Keratinocyte (primary cell): Measurements from ENCODE around the gene ATP7B. TPM values are rescaled to one million over a fixed set of nuclear protein-coding genes. Genes with fewer than 3 reads are reported as not detected.

Source experiments
- DNase-seq: peaks from one replicate; pipeline ENCODE4 v3.0.0-alpha.2; 2011; ENCODE audit warnings: low read depth, missing footprints, low spot score
- FAIRE-seq: peaks from 2 replicates; lab custom pipeline; 2011; peaks lifted over from hg19 to GRCh38; lab: Jason Lieb, UNC
- H2AFZ ChIP-seq: 2 replicates; pipeline ENCODE4 v1.6.0; 2012; ENCODE audit warnings: low read length, control low read depth, inconsistent platforms; ENCODE audit not compliant: control insufficient read depth
- H3K27ac ChIP-seq: 2 replicates; pipeline ENCODE4 v1.5.1; 2011; ENCODE audit warnings: low read length; ENCODE audit not compliant: control insufficient read depth, insufficient read depth
- H3K27me3 ChIP-seq: 3 replicates; pipeline ENCODE4 v1.6.0; 2011; ENCODE audit warnings: low read length; ENCODE audit not compliant: control insufficient read depth, insufficient read depth; ENCODE audit errors: extremely low read depth
- H3K36me3 ChIP-seq, 2 experiments: 2 replicates in 1 of 2; 3 replicates in 1 of 2; pipeline ENCODE4 v1.5.1; 2011; ENCODE audit warnings: low read length in 2 of 2, mild to moderate bottlenecking in 1 of 2; ENCODE audit not compliant: control insufficient read depth in 2 of 2, insufficient read depth in 2 of 2; ENCODE audit errors: extremely low read depth in 1 of 2
- H3K4me1 ChIP-seq: 3 replicates; pipeline ENCODE4 v1.5.1; 2011; ENCODE audit warnings: low read length; ENCODE audit not compliant: control insufficient read depth, insufficient read depth; ENCODE audit errors: extremely low read depth
- H3K4me2 ChIP-seq: 3 replicates; pipeline ENCODE4 v1.6.0; 2011; ENCODE audit warnings: low read depth, low read length; ENCODE audit not compliant: control insufficient read depth, insufficient read depth; ENCODE audit errors: extremely low read depth
- H3K4me3 ChIP-seq, 3 experiments: fragments of 200-600 bp in 1 of 3; sonication (generic) in 1 of 3; 2 replicates in 2 of 3; 3 replicates in 1 of 3; pipeline ENCODE4 v1.5.1; 2011 to 2016; ENCODE audit warnings: low read length in 3 of 3, mild to moderate bottlenecking in 3 of 3, control low read depth in 2 of 3, inconsistent platforms in 1 of 3, low read depth in 1 of 3, mixed read lengths in 1 of 3, mixed run types in 1 of 3, moderate library complexity in 1 of 3; ENCODE audit not compliant: control insufficient read depth in 2 of 3, insufficient read depth in 2 of 3; ENCODE audit errors: extremely low read depth in 1 of 3
- H3K79me2 ChIP-seq: 2 replicates; pipeline ENCODE4 v1.6.0; 2012; ENCODE audit warnings: low read length; ENCODE audit not compliant: control insufficient read depth, insufficient read depth
- H3K9ac ChIP-seq: 3 replicates; pipeline ENCODE4 v1.6.0; 2011; ENCODE audit warnings: low read length; ENCODE audit not compliant: control insufficient read depth, insufficient read depth; ENCODE audit errors: extremely low read depth
- H3K9me1 ChIP-seq: 3 replicates; pipeline ENCODE4 v1.6.0; 2011; ENCODE audit warnings: low read length; ENCODE audit not compliant: control insufficient read depth, insufficient read depth; ENCODE audit errors: extremely low read depth
- H3K9me3 ChIP-seq: 2 replicates; pipeline ENCODE4 v1.5.1; 2012; ENCODE audit warnings: low read depth, low read length; ENCODE audit not compliant: control insufficient read depth
- H4K20me1 ChIP-seq: 3 replicates; pipeline ENCODE4 v1.6.0; 2011; ENCODE audit warnings: low read length; ENCODE audit not compliant: control insufficient read depth, insufficient read depth; ENCODE audit errors: extremely low read depth
- EZH2 ChIP-seq: IDR thresholded peaks from one replicate; pipeline ENCODE4 v1.6.1; 2012; ENCODE audit warnings: inconsistent platforms, mild to moderate bottlenecking, low read length, moderate library complexity
- dilution Hi-C: fragments of 300-500 bp; cut with MboI; formaldehyde crosslinking; loops from one replicate; pipeline ENCODE4 v1.7.0; 2020; ENCODE audit warnings: low sequenced_read_pairs; ENCODE audit not compliant: extremely low pct_ligation_motif_present
- polyA plus RNA-seq, 5 experiments: library from polyadenylated mRNA; depleted of rRNA in 3 of 5; stranded (reverse) in 3 of 5; stranded (forward) in 1 of 5; unstranded in 1 of 5; fragments of >200 nt; gene quantifications; 1 replicate in 1 of 5; 2 replicates in 3 of 5; 3 replicates in 1 of 5; pipeline versions ENCODE4 v1.2.1 to v1.2.3, GENCODE V29; 2011 to 2012; ENCODE audit warnings: missing spikeins in 2 of 5, low read depth in 1 of 5, low replicate concordance in 1 of 5
- TF ChIP-seq, protein P1 (sequence below), 3 experiments: IDR thresholded peaks in 1 of 3; conservative IDR thresholded peaks in 1 of 3; optimal IDR thresholded peaks in 1 of 3; 2 replicates in 2 of 3; 3 replicates in 1 of 3; pipeline versions ENCODE3 to v1.5.1; 2011; ENCODE audit warnings: low read length in 3 of 3, mild to moderate bottlenecking in 3 of 3, moderate library complexity in 2 of 3, control low read depth in 1 of 3, inconsistent platforms in 1 of 3; ENCODE audit not compliant: insufficient read depth in 2 of 3; ENCODE audit errors: extremely low read depth in 1 of 3

ATP7B gene
- polyA plus RNA-seq, 1 donor (not counting 4 experiments of a cell fraction or from before 2014, with no cell fraction given): 5.2 TPM

DNA sequence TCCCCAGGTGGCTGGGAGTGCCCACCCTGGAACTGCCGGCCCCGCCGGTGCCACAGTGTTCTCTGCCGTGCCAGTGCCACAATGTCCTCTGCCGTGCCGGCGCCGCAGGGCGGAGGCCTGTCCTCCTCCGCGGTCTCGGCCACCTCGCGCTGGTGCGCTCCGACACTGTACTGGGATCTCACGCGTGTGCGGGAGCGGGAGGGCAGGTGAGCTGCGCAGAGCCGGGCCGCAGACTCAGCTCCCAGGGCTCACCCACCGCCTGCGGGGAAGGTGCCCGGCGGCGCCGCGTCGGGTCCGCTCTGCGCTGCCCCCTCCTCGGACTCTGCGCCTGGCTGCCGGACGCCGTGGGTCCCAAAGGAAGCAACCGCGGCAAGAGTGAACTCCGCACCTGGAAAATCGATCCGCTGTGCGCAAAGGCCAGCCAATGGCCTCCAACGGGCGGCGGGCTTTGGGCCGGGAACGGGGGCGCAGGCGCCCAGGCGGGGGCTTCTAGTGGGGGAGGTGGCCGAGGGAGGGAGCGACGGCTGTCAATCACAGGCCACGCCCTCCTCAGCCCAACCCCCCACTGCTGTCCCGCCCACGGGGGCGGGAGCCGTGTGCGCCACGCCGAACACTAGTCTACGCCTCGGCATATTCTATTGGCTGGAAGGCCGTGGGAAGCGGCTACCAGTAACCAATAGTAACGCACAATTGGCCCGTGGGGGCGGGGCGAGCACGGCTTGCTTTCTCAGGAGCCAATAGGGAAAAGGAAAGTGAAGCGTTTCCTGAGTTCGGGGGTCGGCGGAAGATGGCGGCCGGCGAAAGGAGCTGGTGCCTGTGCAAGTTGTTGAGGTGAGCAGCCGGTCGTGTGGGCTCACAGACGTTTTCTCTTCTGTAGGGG, 622 bp upstream of the ATP7B start, which contains the start of gene ALG11:
TSS of gene ALG11 (plus strand) at position 767 of the 880 bp plus-strand sequence. CDS start at position 788, 21 bp downstream.
- dilution Hi-C loops: no loop called here
- peak within 1 kb of the TSS; percentile 83 for H3K9ac ChIP-seq
- H3K9me3 ChIP-seq: no peaks in the 10 kb centered on the region
- H4K20me1 ChIP-seq: peaks cover 3% of the 10 kb centered on the region
- no peaks in the 10 kb centered on the region for H3K9me1 ChIP-seq
- H3K27ac ChIP-seq: peak within 1 kb of the TSS; percentile 78
- peak within 1 kb of the TSS; percentile 92 for H3K4me2 ChIP-seq
- TF ChIP-seq, protein P1, sequence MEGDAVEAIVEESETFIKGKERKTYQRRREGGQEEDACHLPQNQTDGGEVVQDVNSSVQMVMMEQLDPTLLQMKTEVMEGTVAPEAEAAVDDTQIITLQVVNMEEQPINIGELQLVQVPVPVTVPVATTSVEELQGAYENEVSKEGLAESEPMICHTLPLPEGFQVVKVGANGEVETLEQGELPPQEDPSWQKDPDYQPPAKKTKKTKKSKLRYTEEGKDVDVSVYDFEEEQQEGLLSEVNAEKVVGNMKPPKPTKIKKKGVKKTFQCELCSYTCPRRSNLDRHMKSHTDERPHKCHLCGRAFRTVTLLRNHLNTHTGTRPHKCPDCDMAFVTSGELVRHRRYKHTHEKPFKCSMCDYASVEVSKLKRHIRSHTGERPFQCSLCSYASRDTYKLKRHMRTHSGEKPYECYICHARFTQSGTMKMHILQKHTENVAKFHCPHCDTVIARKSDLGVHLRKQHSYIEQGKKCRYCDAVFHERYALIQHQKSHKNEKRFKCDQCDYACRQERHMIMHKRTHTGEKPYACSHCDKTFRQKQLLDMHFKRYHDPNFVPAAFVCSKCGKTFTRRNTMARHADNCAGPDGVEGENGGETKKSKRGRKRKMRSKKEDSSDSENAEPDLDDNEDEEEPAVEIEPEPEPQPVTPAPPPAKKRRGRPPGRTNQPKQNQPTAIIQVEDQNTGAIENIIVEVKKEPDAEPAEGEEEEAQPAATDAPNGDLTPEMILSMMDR (optimal IDR thresholded peaks at IDR 0.05 in 1 of 3, IDR thresholded peaks at IDR 0.05 in 1 of 3, conservative IDR thresholded peaks at IDR 0.05 in 1 of 3; ENCODE audit: extremely low read depth in 1 of 3, insufficient read depth in 2 of 3, low read length in 3 of 3): no peak
- TF ChIP-seq EZH2: no peak
- H3K27me3 ChIP-seq: peaks cover 10% of the 10 kb centered on the region
- FAIRE-seq (peak; percentile 64), DNase-seq (peak; percentile 56)
- H2AFZ ChIP-seq: peak within 1 kb of the TSS; percentile 95
- peaks cover 44% of the 10 kb centered on the region for H3K79me2 ChIP-seq
- peaks cover 14% of the 10 kb centered on the region for H3K4me1 ChIP-seq
- H3K4me3 ChIP-seq: peak within 1 kb of the TSS; percentile 61 to 77 (median 64)
- H3K36me3 ChIP-seq: no peaks in the 10 kb centered on the region

DNA sequence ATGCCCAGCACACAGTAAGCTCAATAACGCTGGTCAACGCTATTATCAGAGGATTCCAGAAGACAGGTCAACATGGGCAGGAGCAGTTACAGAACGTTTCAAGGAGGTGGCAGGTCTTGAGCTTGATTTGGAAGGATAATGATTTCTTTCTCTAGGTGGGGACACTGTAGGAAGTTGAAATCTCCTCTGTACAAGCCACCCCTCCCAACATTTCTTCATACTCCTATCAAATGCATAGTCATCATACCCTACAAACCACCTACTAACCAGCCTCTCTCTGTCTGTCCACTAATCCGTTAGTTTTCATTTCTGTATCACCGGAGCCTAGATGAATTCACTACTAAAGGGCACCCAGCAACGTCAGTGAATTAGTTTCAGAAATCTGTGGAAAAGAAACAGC, 1.3 kb downstream of the ATP7B start:
- TF ChIP-seq EZH2: no peak
- TF ChIP-seq, protein P1 (optimal IDR thresholded peaks at IDR 0.05 in 1 of 3, IDR thresholded peaks at IDR 0.05 in 1 of 3, conservative IDR thresholded peaks at IDR 0.05 in 1 of 3; ENCODE audit: extremely low read depth in 1 of 3, insufficient read depth in 2 of 3, low read length in 3 of 3): no peak
- H3K27me3 ChIP-seq: peaks cover 10% of the 10 kb centered on the region
- no peak for FAIRE-seq
- H3K4me2 ChIP-seq: no peak overlapping the region
- no peak overlapping the region for H2AFZ ChIP-seq
- H3K9me3 ChIP-seq: no peaks in the 10 kb centered on the region
- H3K4me1 ChIP-seq: peaks cover 22% of the 10 kb centered on the region
- dilution Hi-C loops: no loop called here
- peaks cover 26% of the 10 kb centered on the region for H3K79me2 ChIP-seq
- H3K27ac ChIP-seq: no peak overlapping the region
- H3K36me3 ChIP-seq: no peaks in the 10 kb centered on the region
- no peaks in the 10 kb centered on the region for H4K20me1 ChIP-seq
- H3K4me3 ChIP-seq: no peak overlapping the region
- H3K9me1 ChIP-seq: no peaks in the 10 kb centered on the region
- H3K9ac ChIP-seq: no peak overlapping the region
- no peak for DNase-seq
